HG03139 (cell line): ENCODE measurements around the gene LSG1.
"Not testable (repeated sequence)": the region's sequence is repeated elsewhere in the genome, so short reads cannot be mapped to it uniquely, and the experiment has no call there.

ENCODE experiments used
- ATAC-seq: cut with Tn5 transposase; IDR thresholded peaks from one replicate; pipeline ENCODE4 v1.9.1; 2021; ENCODE audit not compliant: unreplicated experiment

Gene LSG1

DNA sequence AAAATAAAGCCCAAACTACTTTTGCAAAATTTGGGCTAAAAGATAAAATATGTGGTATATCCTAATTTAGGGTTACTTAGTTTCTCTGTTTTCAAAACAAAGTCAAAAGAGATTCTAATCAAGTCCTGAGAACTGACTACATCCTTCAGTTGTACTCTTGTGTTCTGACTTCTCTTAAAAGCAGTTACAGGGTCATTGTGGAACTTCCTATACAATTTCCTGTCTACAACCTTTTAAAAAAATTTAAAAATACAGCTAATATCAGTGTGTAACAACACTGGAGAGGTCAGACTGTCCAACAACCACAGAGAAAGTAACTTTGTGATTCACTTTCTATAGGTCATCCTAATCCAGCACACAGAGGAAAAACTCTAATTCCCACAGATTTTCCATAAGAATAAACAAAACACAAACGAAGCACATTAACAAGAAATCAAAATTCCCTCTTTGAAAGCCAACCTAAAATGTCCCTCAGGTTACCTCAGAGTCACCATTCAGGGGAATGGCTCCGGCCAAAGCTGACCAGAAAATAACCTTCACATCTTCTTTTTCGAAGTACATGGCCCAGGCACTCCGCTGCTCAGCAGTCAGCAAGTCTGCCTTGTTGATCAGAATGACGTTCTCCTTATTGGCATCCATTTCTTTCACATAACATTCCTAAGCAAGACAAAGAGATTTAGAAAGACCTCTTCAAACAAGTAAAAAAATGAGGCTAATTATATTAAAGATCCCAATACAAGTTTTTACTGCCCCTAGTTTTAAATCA, 13.3 kb downstream of the LSG1 start:
- ATAC-seq, result no peak

DNA sequence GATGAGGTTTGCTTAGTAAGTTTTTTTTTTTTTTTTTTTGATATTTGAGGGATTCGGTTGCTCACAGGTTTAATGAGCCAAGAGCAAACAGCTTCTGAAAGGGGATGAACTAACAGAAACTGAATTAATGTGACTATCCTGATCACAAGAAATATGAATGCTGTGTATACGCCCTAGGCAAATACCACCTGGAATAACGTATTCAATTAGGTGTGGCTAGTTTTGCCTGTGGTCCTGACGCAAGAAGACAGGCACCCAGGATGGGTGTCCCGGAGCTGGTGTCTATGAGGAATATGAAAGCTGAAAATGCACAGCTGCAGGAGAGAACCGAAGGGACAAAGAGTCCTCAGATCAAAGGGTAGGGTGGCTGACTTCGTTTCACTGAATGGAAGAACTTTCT, 14.6 kb downstream of the LSG1 start:
- ATAC-seq, result no peak

DNA sequence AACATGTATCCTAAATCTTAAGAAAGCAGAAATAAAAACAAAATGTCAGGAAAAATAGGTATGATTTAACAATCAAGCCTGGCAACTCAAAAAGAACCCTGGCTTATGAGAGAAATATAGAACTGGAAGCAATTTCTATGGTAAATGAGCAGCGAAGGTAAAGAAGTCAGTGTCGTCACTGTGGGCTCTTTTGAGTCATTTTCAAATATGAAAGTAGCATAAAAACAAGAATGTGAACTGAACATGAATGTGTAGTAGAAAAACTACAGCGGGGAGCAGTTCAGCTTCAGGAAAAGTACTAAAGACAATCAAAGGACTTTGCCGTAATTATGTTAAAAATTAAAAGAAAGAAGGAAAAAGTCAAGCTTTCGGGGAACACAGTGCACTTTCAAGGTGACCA, 17.5 kb downstream of the LSG1 start:
- no peak for ATAC-seq

DNA sequence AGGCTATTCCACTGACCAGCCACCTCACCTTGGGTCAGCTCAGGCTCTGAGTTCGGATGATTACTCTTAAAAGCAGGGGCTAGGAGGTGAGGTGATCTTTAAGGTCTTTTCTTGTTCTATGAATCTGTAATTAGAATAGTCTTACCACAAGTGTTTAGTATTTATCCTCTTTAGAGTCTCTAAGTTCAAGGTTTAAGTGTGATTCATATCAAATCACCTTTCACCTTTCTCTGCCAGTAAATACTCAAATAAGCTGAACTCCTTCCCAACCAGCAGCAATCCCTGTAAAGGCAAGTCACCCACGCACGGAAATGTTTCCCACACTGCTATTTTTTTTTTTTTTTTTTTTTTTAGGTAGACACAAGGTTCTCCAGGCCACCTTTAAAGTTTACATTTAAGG, 24.2 kb downstream of the LSG1 start:
- no peak for ATAC-seq

DNA sequence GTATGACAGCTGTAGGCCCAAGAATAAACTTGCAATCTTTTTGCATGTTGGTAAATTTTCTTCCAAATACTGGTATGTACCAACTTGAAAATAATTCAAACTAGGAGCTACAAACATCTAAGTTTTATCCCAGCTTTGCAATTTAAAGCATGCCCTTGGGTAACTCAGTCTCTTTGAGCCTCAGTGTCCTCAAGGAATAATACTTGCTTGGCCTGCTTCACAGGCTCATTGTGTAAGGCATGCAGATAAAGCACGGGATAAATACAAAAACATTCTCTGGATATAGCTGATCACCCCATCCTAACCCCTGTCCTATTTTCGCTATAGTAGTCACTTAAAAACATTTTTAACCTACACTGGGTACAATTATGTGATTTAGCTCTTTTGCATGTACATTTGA, 29.2 kb downstream of the LSG1 start:
- no peak for ATAC-seq

DNA sequence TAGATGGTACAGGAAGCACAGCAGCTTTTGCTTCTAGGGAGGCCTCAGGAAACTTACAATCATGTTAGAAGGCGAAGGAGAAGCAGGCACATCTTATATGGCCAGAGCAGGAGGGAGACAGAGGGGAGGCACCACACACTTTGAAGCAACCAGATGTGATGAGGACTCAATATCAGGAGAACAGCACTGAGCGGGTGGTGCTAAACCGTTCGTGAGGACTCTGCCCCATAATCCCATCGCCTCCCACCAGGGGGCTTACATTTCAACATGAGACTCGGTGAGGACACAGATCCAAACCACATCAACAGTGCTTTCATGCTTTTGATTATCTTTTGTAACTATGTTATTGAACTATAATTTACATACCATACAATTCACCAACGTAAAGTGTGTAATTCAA, 31.2 kb downstream of the LSG1 start:
- no peak for ATAC-seq

DNA sequence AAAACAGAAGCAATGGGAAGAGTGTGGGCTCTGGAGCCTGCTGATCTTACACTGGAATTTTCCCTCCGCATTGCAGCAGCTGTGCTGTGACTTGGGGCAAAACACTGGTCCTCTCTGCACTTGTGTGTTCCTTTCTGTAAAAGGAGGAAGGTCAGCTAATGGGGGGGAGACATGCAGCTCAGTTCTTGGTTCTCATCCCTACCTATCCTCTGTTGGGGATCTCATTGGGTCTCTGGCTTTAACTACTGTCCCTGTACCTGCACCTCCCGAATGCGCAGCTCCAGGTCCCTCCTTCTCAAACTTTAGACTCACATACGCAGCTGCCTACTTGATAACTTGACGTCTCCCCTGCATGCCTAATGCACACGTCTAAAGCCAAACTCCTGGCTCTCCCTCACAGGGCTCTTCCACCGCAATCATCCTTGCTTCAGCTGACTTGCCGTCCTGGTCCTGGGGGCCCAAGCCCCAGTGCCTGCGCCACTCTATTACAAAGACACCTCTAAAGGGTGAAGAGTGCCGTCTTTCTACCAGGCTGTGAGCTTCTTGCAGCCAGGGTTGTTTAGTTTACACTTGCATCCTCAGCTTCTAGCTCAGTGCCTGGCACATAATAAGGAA, 32.9 kb downstream of the LSG1 start:
- ATAC-seq, result no peak

DNA sequence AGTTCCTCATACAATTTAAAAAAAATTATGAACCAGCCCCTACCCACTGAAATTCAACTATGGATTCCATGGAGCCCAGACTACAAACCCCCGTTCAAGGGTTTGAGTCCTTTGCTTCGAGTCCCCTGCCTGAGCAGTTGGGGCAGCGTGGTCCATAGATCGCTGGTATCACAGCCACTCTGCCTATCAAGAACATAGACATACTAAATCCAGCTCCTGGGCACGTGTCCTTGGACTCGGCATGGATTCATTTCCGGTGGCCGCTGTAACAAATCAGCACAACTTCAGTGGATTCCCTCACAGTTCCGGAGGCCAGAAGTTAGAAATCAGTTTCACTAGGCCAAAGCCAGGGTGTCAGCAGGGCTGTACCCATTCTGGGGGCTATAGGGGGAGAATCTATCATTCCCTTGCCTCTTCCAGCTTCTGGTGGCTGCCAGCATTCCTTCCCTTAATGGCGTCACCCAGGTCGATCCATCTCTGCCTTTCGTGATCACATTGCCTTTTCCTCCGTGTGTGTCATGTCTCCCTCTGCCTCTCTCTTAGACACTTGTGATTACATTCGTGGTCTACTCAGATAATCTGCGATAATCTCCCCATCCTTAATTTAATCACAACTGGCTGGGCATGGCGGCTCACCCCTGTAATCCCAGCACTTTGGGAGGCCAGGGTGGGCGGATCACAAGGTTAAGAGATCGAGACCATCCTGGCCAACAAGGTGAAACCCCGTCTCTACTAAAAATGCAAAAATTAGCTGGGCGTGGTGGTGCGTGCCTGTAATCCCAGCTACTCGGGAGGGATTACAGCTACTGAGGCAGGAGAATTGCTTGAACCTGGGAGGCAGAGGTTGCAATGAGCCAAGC, 34.2 kb downstream of the LSG1 start:
- no peak for ATAC-seq

DNA sequence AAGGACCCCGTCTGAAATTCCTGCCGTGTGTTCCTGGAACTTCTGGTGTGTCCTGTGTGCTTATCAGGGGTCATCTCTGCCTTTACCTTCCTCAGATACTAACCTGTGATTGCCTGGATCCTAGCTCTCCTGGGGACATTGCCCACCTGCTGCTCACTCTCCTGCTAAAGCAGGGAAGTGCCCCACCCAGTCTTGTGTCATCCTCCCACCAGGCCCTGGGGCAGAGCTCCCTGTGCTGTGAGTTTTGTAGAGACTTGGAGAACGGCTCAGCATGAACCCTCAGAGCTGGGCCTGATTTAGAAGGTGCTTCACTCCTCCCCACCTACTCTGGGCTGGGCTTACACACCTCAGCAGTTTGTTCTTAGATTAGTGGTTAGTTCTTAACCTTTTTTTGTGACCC, 34.9 kb downstream of the LSG1 start:
- ATAC-seq, result no peak

DNA sequence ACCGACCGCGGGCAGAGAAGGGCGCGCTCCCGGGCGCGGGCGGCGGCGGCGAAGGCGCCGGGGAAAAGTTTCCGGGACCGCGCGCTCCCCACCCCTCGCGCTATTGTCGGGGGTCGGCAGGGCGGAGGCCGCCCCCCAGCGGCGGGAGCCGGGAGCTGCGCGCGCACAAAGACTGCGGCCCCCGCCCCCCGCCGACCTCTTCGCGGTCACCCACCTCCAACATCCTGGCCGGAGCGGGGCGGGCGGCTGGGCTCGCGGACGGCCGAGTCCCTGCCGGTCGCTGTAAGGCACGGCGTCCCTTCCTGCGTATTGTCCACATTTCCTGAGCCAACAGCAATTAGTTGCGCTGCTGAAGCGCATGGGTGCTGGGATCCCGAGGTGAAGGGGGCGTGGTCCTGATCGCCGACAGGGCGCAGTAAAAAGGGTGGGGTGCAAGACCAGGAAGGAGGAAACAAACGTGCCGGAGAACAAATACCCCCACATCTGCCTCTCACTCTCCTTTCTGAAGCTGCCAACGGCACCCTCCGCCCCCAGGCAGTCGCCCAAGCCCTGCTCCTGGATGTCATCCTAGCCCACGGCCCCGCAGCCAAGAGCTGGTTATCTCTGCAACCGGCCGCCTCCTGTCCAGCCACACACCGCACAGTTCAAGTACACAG, 38.5 kb downstream of the LSG1 start, which contains the start of gene TMEM44:
Gene TMEM44, minus strand, starts transcription at position 71 of the 656 bp plus-strand sequence. CDS start 204 bp downstream, outside the sequence.
- peak; percentile 81 for ATAC-seq

DNA sequence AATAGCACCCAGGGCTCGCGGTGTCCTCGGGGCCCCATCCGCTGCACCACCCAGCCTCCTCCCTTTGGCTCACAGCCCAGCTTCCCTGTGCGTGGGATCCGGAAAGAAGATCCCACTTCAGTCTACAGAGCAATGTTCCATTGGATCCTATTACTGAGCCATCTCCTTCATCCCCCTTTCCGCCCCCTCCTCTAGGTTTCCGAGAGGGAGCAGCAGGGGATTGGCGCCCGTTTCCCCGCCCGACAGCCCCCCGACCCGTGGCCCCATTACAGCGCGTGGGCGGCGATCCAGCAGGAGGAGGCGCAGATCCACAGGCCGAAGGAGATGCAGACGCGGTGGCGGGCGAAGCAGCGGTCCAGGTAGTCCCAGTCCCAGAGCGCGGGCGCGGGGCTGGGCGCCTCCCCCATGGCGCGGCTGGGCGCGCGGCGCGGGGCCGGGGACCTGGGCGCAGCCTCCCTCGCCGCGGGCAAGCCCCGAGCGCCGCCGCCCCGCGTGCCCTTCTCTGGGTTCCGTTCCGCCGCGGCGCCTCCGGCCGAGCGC, 39.1 kb downstream of the LSG1 start:
- ATAC-seq, result peak; percentile 44

DNA sequence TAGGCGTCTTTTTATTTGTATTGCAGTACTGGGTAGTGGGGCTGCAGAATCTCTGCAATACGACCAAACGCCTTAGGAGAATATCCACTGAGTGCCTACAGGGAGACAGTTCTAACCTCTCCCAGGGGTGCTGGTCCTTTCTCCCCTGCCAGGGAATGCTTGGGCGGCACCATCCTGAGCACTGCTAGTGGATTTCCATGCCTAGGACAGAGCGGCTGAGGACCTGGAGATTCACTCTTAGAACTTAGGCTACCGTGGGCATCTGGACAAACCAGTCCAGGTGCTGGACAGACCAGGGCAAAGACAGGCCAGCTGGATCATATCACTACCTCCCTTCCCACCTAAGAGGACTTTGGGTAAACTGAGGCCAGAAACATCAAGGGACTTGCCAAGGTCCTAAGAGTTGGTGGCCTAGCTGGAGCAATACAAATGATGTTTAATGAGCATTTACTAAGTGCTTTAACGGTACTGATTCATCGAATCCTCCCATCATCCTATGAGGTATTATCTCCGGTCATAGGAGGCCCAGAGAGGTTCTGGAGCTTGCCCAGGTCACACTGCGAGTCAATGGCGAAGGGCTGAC, 39.7 kb downstream of the LSG1 start:
- ATAC-seq, result no peak

DNA sequence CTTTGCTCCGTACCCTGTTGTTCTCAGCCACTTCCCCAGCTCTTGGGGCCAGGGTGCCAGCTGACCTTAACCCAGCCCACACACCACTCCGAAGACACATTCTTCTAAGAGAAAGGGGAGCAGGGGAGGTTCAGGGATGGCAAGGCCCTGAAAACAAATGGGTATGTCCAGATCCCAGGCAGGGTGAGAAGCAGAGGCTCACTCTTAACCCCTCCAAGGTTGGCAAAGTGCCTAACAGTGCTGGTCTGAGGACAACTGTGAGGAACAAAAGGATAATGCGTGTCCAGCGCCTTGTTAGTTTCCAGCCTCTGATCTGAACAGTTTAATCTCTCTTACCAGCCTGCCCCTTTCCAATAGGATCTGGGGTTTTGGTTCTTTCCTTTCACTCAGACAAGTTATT, 40.3 kb downstream of the LSG1 start:
- ATAC-seq, result no peak

DNA sequence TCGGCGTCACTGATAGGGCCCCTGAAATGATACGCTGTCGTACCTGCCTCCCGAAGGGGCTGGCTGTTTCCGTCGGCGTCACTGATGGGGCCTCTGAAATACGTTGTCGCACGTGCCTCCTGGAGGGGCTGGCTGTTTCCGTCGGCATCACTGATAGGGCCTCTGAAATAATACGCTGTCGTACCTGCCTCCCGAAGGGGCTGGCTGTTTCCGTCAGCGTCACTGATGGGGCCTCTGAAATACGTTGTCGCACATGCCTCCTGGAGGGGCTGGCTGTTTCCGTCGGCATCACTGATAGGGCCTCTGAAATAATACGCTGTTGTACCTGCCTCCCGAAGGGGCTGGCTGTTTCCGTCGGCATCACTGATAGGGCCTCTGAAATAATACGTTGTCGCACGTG, 41.3 kb downstream of the LSG1 start:
- ATAC-seq, result not testable (repeated sequence)

DNA sequence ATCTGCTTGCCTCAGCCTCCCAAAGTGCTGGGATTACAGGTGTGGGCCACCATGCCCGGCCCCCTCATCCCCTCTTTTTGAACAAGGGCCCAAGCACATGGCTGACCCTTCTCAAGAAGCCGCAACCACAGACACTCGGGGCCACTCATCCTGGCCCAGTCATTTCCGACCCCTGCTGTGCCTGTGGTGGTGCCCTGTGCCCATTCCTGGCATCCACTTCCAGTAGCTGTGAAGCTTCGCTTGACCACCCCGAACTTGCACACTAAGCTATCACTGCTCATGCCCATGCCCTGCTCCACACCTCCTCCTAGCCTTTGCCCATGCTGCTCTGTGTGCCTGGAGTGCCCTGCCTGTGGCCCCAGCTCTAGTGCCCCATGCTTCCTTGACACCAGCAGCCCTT, 47.0 kb downstream of the LSG1 start:
- ATAC-seq, result no peak

DNA sequence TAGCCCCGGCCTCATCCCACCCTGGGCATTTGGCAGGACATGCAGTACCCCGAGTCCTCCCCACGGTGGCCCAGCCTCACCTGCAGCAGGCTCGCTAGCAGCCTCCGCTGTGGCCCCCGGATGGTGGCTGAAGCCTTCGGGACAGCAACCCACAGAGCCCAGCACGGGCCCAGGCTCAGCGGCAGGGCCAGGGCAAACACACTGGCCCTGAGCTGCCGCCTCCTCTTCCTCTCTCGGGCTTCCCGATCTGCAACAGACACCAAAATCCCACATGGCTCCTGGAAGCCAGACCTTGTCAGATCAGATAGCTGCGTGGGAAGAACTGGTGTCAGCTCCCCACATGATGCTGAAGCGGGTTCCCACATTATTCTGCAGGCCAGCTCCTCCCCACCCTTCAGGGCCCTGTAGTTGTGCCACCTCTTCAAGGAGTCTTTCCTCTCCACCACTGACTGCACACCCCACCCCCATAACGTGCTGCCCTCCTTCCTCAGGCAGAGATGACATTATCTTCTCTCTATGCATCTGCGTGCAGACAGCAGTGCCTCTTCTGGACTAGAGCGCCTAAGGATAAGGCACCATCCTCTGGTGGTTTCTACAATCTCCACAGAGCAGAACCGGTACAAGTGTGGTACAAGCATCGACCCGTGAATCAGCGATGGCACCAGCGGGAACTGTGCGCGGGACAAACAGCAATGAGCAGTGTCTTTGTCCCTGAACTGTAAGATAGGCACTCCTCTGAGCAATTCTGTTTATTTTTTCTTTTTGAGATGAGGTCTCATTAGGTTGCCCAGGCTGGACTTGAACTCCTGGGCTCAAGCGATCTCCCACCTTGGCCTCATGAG, 48.3 kb downstream of the LSG1 start:
- ATAC-seq, result no peak

DNA sequence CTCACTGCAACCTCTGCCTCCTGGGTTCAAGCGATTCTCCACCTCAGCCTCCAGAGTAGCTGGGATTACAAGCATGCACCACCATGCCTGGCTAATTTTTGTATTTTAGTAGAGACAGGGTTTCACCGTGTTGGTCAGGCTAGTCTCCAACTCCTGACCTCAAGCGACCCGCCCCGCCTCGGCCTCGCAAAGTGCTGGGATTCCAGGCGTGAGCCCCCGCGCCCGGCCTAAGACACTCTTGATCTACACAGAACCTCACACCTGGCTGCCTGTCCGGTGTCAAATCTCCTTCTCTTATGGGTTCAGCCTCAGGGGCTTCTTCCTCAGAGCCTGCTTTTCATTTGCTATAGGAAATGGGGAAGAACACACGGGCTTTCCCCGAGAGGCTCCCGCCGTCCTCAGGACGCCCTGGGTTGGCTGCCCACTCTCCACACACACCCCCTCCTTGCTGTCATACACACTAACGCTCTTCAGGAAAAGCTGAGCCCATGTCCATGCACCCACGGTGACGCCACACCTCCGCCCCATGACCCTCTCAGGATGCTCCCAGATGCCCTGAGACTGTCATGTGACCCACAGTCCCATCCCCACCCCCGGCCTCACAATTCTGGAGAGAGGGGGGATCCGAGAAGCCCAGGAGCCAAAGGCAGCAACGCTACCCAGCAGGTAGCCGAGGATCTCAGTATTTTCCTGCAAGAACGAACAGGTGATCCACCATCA, 49.2 kb downstream of the LSG1 start:
- no peak for ATAC-seq

DNA sequence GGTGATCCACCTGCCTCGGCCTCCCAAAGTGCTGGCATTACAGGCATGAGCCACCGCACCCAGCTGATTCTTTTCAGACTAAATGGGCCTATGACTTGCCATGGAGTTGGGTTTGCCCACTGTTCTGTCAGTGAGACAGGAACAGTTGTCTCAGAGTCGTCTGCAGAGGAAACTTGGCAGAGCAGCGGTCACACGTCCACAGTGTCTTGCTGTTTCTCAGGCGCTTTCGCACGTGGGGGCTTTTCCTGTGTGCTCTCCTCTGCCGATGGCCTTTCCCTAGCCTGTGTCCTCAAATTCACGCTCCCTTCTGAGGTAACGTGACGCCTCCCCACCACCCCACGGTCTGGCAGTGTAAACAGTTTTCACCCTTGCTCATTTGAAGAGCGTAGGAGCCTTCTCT, 50.0 kb downstream of the LSG1 start:
- ATAC-seq, result no peak

DNA sequence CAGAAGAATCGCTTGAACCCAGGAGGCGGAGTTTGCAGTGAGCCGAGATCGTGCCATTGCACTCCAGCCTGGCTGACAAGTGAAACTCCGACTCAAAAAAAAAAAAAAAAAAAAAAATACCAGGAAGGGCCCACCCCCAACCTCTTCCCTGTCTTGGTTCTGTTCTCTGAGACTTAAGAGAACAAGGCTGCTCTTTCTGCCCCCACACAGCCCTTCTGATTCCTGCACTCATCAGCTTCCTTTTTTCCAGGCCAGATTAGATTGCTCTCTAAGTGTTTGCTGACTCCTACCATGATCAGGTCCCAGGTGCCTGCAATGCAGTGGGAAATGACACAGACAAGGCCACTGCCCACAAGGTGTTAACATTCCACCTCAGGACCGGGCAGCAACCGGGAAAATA, 51.8 kb downstream of the LSG1 start:
- no peak for ATAC-seq
